Measurements from ENCODE around the gene RASSF3.

GRCh38 chr12:64610079-64610659 lies at the start of gene RASSF3:
- TF ChIP-seq POLR2A (IDR thresholded peaks at IDR 0.05) (peak in 1 of 2 donors; percentile 46), CTCF (IDR thresholded peaks at IDR 0.05) (no peak), EP300 (IDR thresholded peaks at IDR 0.05) (peak in 1 of 2 donors; percentile 10)
